HepG2 (cell line): ENCODE results near the gene HMG20B. TPM values are rescaled to one million over a fixed set of nuclear protein-coding genes. Genes with fewer than 3 reads are reported as not detected.

Experiments
- BCL6 ChIP-seq: IDR thresholded peaks from 2 replicates; pipeline ENCODE4 v1.6.1; 2016; ENCODE audit warnings: missing genetic modification reagents, missing compliant biosample characterization
- FOXO1 ChIP-seq: sonication (generic); formaldehyde crosslinking; IDR thresholded peaks from 2 replicates; pipeline ENCODE4 v1.4.0; 2020; ENCODE audit warnings: missing genetic modification reagents
- JUNB ChIP-seq: sonication (generic); formaldehyde crosslinking; IDR thresholded peaks from 2 replicates; pipeline ENCODE4 v1.8.0; 2022; ENCODE audit warnings: missing genetic modification reagents, mild to moderate bottlenecking, borderline replicate concordance
- KDM2A ChIP-seq: sonication (generic); formaldehyde crosslinking; IDR thresholded peaks from 2 replicates; pipeline ENCODE4 v1.4.0; 2020; ENCODE audit warnings: low read depth, missing genetic modification reagents, borderline replicate concordance
- KIAA2018 ChIP-seq: sonication (generic); formaldehyde crosslinking; IDR thresholded peaks from 2 replicates; pipeline ENCODE4 v1.5.0; 2020; ENCODE audit warnings: mild to moderate bottlenecking, missing genetic modification reagents, borderline replicate concordance
- NCOA2 ChIP-seq: sonication (generic); formaldehyde crosslinking; IDR thresholded peaks from 2 replicates; pipeline ENCODE4 v1.8.0; 2022; ENCODE audit warnings: inconsistent platforms
- NCOA5 ChIP-seq: sonication (generic); formaldehyde crosslinking; IDR thresholded peaks from 2 replicates; pipeline ENCODE4 v1.4.0; 2020; ENCODE audit warnings: missing genetic modification reagents
- NFE2L2 ChIP-seq: fragments of 150-350 bp; IDR thresholded peaks from 2 replicates; pipeline ENCODE4 v1.6.1; 2014; ENCODE audit warnings: low read length
- NFYC ChIP-seq: IDR thresholded peaks from 2 replicates; pipeline ENCODE4 v1.6.1; 2016; ENCODE audit warnings: missing genetic modification reagents, missing compliant biosample characterization
- NRL ChIP-seq: sonication (generic); formaldehyde crosslinking; IDR thresholded peaks from 2 replicates; pipeline ENCODE4 v1.5.0; 2020; ENCODE audit warnings: missing genetic modification reagents, mild to moderate bottlenecking, moderate library complexity, borderline replicate concordance
- PAF1 ChIP-seq: IDR thresholded peaks from 2 replicates; pipeline ENCODE4 v1.6.1; 2016; ENCODE audit warnings: missing genetic modification reagents, missing compliant biosample characterization
- POLR2A ChIP-seq, 2 experiments: IDR thresholded peaks; 2 replicates each; pipeline ENCODE4 v1.6.1; 2011; ENCODE audit warnings: low read depth in 2 of 2, low read length in 2 of 2, mild to moderate bottlenecking in 1 of 2, moderate library complexity in 1 of 2; ENCODE audit not compliant: insufficient read depth in 1 of 2
- POLR2AphosphoS2 ChIP-seq: IDR thresholded peaks from 2 replicates; pipeline ENCODE4 v1.6.1; 2011; ENCODE audit warnings: low read depth, low read length, improper control_type of control experiment
- RAD21 ChIP-seq: fragments of 450-650 bp; formaldehyde crosslinking; IDR thresholded peaks from 2 replicates; pipeline ENCODE4 v1.5.0; 2020; ENCODE audit warnings: mild to moderate bottlenecking
- RBM22 ChIP-seq: fragments of 200-400 bp; formaldehyde crosslinking; optimal IDR thresholded peaks from 2 replicates; pipeline ENCODE3; 2017; ENCODE audit warnings: mild to moderate bottlenecking, low read length, moderate library complexity
- SUZ12 ChIP-seq: fragments of 150-350 bp; IDR thresholded peaks from 2 replicates; pipeline ENCODE4 v1.6.1; 2014; ENCODE audit warnings: low read depth, low read length
- ZEB1 ChIP-seq: IDR thresholded peaks from 2 replicates; pipeline ENCODE4 v1.6.1; 2012; ENCODE audit warnings: mild to moderate bottlenecking, low read depth, inconsistent platforms; ENCODE audit not compliant: insufficient replicate concordance
- ZMYM2 ChIP-seq: sonication (generic); formaldehyde crosslinking; IDR thresholded peaks from 2 replicates; pipeline ENCODE4 v1.8.0; 2022; ENCODE audit warnings: mild to moderate bottlenecking, missing genetic modification reagents
- ZMYM3 ChIP-seq: sonication (generic); formaldehyde crosslinking; IDR thresholded peaks from 2 replicates; pipeline ENCODE4 v1.5.1; 2020; ENCODE audit warnings: mild to moderate bottlenecking, missing genetic modification reagents
- ZNF12 ChIP-seq: sonication (generic); formaldehyde crosslinking; IDR thresholded peaks from 2 replicates; pipeline ENCODE4 v1.5.0; 2020; ENCODE audit warnings: missing genetic modification reagents
- ZNF780A ChIP-seq: sonication (generic); formaldehyde crosslinking; IDR thresholded peaks from 2 replicates; pipeline ENCODE4 v1.8.0; 2022; ENCODE audit warnings: mild to moderate bottlenecking, missing genetic modification reagents, moderate library complexity
- ZXDC ChIP-seq: sonication (generic); formaldehyde crosslinking; IDR thresholded peaks from 2 replicates; pipeline ENCODE4 v1.5.0; 2020; ENCODE audit warnings: mild to moderate bottlenecking, missing genetic modification reagents
- polyA plus RNA-seq, 8 experiments: library from polyadenylated mRNA; depleted of rRNA in 3 of 8; stranded (reverse) in 7 of 8; unstranded in 1 of 8; fragments of >200 nt; fragmentation: Illumina TruSeq in 4 of 8; extraction: Trizol in 4 of 8; gene quantifications; 2 replicates each; pipeline versions ENCODE4 v1.2.1 to v1.2.3, GENCODE V29; 2011 to 2016; ENCODE audit warnings: low read depth in 4 of 8, missing spikeins in 1 of 8, mixed read lengths in 1 of 8; ENCODE audit not compliant: insufficient read depth in 1 of 8
- total RNA-seq, 5 experiments: library from RNA; depleted of rRNA; stranded (reverse); fragments of >200 nt; fragmentation: Illumina TruSeq; extraction: Trizol; gene quantifications; 2 replicates each; pipeline ENCODE4 v1.2.3, GENCODE V29; 2016; ENCODE audit warnings: low read depth in 1 of 5

HMG20B gene
- total and polyA plus RNA-seq, 2 of the 13 experiments (the other 11 are each of a cell fraction or from before 2014, with no cell fraction given), result 23.9 to 29.2 TPM

DNA sequence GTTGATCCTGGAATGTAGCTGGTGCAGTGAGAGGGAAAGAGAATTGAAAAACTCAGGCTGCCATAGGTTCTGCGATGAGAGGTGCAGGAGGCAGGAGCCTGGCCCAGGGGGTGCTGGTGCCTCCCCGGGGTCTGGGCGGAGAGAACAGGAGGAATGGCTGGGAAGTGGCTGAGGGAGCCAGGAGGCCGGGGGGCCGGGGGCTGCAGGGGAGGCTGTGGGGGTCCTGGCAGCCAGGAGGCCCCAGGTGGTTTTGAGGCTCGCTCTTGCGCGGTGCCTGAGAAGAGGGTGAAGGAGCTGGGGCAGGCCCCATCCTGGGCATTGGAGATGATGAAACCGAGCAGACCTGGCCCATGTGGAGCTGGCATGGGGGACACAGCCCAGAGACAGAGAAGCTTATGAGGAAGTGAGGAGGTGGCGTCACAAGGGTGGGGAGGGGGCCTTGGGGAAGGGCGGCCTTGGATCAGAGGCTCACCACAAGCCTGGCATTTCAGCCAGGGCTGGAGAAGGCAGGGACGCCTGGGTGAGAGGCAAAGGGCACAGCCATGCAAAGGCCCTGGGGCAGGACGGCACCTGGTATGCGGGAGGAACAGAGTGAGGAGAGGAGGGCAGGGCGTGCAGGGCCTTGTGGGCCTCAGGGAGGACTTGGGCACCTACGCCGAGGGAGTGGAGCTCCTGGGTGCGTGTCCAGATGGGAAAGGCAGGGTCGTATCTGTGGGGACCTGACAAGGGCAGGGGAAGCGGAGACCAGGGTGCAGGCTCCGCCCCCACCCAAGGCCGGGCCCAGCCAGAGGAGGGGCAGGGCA lies 35.1 kb upstream of the HMG20B start (continued):
- no peak for TF ChIP-seq NRL (CRISPR knock-in tag)
- TF ChIP-seq ZNF780A (CRISPR knock-in tag), result no peak
- TF ChIP-seq RBM22, result peak; percentile 27
- TF ChIP-seq NCOA5 (CRISPR knock-in tag), result no peak
- TF ChIP-seq POLR2AphosphoS2, result no peak
- peak; percentile 77 for TF ChIP-seq ZMYM3 (CRISPR knock-in tag)
- no peak for TF ChIP-seq KIAA2018 (CRISPR knock-in tag)
- peak; percentile 43; the same call in 1 of the 2 replicates for TF ChIP-seq KDM2A (CRISPR knock-in tag)
- TF ChIP-seq NFE2L2, result no peak
- TF ChIP-seq BCL6, result no peak
- no peak for TF ChIP-seq ZXDC (CRISPR knock-in tag)
- TF ChIP-seq ZEB1, result no peak
- TF ChIP-seq JUNB (CRISPR knock-in tag), result no peak
- no peak for TF ChIP-seq FOXO1 (CRISPR knock-in tag)
- no peak for TF ChIP-seq ZMYM2 (CRISPR knock-in tag)
- no peak for TF ChIP-seq SUZ12
- TF ChIP-seq POLR2A (IDR thresholded peaks at IDR 0.05; ENCODE audit: insufficient read depth in 1 of 2, low read depth in 2 of 2, low read length in 2 of 2), result peak; percentile 5 to 42; a peak in 3 of 4 replicates
- no peak for TF ChIP-seq ZNF12
- TF ChIP-seq RAD21 (CRISPR knock-in tag), result no peak
- TF ChIP-seq NCOA2 (CRISPR knock-in tag), result no peak
- TF ChIP-seq NFYC (CRISPR knock-in tag), result no peak
- peak; percentile 63; the same call in 1 of the 2 replicates for TF ChIP-seq PAF1 (CRISPR knock-in tag)
